GM12878 (cell line): Measurements from ENCODE around the gene B3GAT1.

Source experiments
- BHLHE40 ChIP-seq, 2 experiments: fragments of 450-650 bp in 1 of 2; IDR thresholded peaks; 2 replicates each; pipeline ENCODE4 v1.6.1; 2011 to 2017; ENCODE audit warnings: low read depth in 2 of 2, borderline replicate concordance in 1 of 2, improper control_type of control experiment in 1 of 2, low read length in 1 of 2, mild to moderate bottlenecking in 1 of 2
- CTCF ChIP-seq, 3 experiments: IDR thresholded peaks in 2 of 3; conservative IDR thresholded peaks in 1 of 3; 2 replicates each; pipeline ENCODE4 v1.5.1; 2011; ENCODE audit warnings: low read depth in 3 of 3, low read length in 3 of 3, mild to moderate bottlenecking in 3 of 3, control low read depth in 2 of 3, moderate library complexity in 2 of 3, inconsistent platforms in 1 of 3, mixed read lengths in 1 of 3; ENCODE audit not compliant: control insufficient read depth in 2 of 3, insufficient read depth in 1 of 3; ENCODE audit errors: extremely low read depth in 1 of 3
- EGR1 ChIP-seq, 2 experiments: IDR thresholded peaks; 1 replicate in 1 of 2; 2 replicates in 1 of 2; pipeline ENCODE4 v1.6.1; 2011 to 2012; ENCODE audit warnings: low read depth in 2 of 2, low read length in 2 of 2, borderline replicate concordance in 1 of 2, mild to moderate bottlenecking in 1 of 2, moderate library complexity in 1 of 2
- EP300 ChIP-seq, 2 experiments: fragments of 150-350 bp in 1 of 2; IDR thresholded peaks; 2 replicates each; pipeline ENCODE4 v1.6.1; 2011 to 2012; ENCODE audit warnings: low read depth in 2 of 2, low read length in 2 of 2, borderline replicate concordance in 1 of 2, improper control_type of control experiment in 1 of 2, inconsistent platforms in 1 of 2; ENCODE audit not compliant: control insufficient read depth in 1 of 2
- FOXK2 ChIP-seq: fragments of 450-650 bp; IDR thresholded peaks from 2 replicates; pipeline ENCODE4 v1.6.1; 2017; ENCODE audit warnings: mild to moderate bottlenecking, moderate library complexity
- HDGF ChIP-seq: fragments of 450-650 bp; IDR thresholded peaks from 2 replicates; pipeline ENCODE4 v1.6.1; 2016; ENCODE audit warnings: antibody characterized with exemption
- NKRF ChIP-seq: fragments of 450-650 bp; conservative IDR thresholded peaks from 2 replicates; pipeline ENCODE4 v1.6.1; 2017; ENCODE audit warnings: mild to moderate bottlenecking, moderate library complexity
- ZBTB11 ChIP-seq: fragments of 450-650 bp; formaldehyde crosslinking; IDR thresholded peaks from 2 replicates; pipeline ENCODE4 v1.5.0; 2022; ENCODE audit warnings: mild to moderate bottlenecking, missing genetic modification characterization
- TF ChIP-seq, protein P1 (sequence below): IDR thresholded peaks from 2 replicates; pipeline ENCODE4 v1.6.1; 2012; ENCODE audit warnings: low read depth, low read length, improper control_type of control experiment

DNA sequence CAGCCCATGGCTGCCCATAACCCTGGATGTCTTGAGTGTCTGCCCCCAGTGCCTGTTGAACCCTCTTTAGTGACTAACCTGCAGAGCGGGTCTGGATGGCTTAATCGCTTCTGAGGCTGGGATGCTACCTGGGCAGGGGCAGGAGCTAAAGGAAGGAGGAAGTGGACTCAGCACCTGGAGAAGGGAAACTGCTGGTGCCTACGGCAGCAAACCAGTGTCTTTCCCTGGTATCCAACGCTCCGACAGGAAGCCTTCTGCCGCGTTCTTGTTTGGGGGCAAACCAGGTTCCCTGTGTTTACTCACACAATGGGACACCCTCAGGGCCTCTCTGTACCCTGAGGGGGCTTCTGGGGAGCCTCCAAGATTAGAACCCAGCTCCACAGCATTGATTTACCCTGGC lies 38.1 kb upstream of the B3GAT1 start:
- TF ChIP-seq, protein P1, sequence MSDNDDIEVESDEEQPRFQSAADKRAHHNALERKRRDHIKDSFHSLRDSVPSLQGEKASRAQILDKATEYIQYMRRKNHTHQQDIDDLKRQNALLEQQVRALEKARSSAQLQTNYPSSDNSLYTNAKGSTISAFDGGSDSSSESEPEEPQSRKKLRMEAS = no peak
- TF ChIP-seq NKRF (no peak), CTCF (IDR thresholded peaks at IDR 0.05 in 2 of 3, conservative IDR thresholded peaks at IDR 0.05 in 1 of 3; ENCODE audit: control insufficient read depth in 2 of 3, extremely low read depth in 1 of 3, insufficient read depth in 1 of 3, low read depth in 3 of 3, low read length in 3 of 3) (no peak), EP300 (IDR thresholded peaks at IDR 0.05; ENCODE audit: borderline replicate concordance in 1 of 2, control insufficient read depth in 1 of 2, low read depth in 2 of 2, low read length in 2 of 2) (no peak), EGR1 (IDR thresholded peaks at IDR 0.05; ENCODE audit: borderline replicate concordance in 1 of 2, low read depth in 2 of 2, low read length in 2 of 2) (no peak), FOXK2 (no peak), ZBTB11 (CRISPR knock-in tag) (no peak), BHLHE40 (IDR thresholded peaks at IDR 0.05; ENCODE audit: borderline replicate concordance in 1 of 2, low read depth in 2 of 2, low read length in 1 of 2) (no peak), HDGF (no peak)
